OCI-LY1 (cell line): ENCODE data around the gene ADAMTS17.

ENCODE experiments used
- CTCF ChIP-seq: fragments of 200-600 bp; sonication (generic), shearing (Covaris generic); IDR thresholded peaks from 2 replicates; pipeline ENCODE4 v1.5.1; 2017; ENCODE audit warnings: mild to moderate bottlenecking, antibody characterized with exemption, low read length, moderate library complexity, mixed read lengths
- EZH2 ChIP-seq: fragments of 200-600 bp; sonication (generic), shearing (Covaris generic); IDR thresholded peaks from 2 replicates; pipeline ENCODE4 v1.8.0; 2017; ENCODE audit warnings: borderline replicate concordance, mixed run types, mild to moderate bottlenecking, antibody characterized with exemption, low read length, moderate library complexity, mixed read lengths

- TF ChIP-seq EZH2 (no peak), CTCF (no peak)
Measured at GRCh38 chr15:100318880-100319279, 22.9 kb downstream of the ADAMTS17 start.
